ENCODE data around the gene MYDGF.
A peak's percentile ranks its signal among the peaks of the same experiment; 100 is the strongest.

MYDGF gene

GRCh38 chr19:4636151-4636717 is 33.9 kb downstream of the MYDGF start:
- Histone ChIP-seq H3K4me3 (peak overlapping the region; percentile 71), H3K27ac (no peak overlapping the region)
- DNase-seq (ENCODE audit: low spot score): no peak
- peak; percentile 96 for TF ChIP-seq CTCF (IDR thresholded peaks at IDR 0.05)

GRCh38 chr19:4635754-4636116 is 34.4 kb downstream of the MYDGF start:
- no peak for DNase-seq (ENCODE audit: low spot score)
- peak overlapping the region; percentile 71 for H3K4me3 ChIP-seq
- H3K27ac ChIP-seq: no peak overlapping the region
- no peak for TF ChIP-seq CTCF (IDR thresholded peaks at IDR 0.05)

- DNase-seq (ENCODE audit: low spot score): no peak
- no peak overlapping the region for H3K4me3 ChIP-seq
- peak; percentile 29 for TF ChIP-seq CTCF (IDR thresholded peaks at IDR 0.05)
- no peak overlapping the region for H3K27ac ChIP-seq
Measured at GRCh38 chr19:4633140-4633967, 36.8 kb downstream of the MYDGF start.

GRCh38 chr19:4624733-4625362 is 45.3 kb downstream of the MYDGF start:
- no peak for DNase-seq (ENCODE audit: low spot score)
- TF ChIP-seq CTCF (IDR thresholded peaks at IDR 0.05): no peak
- no peak overlapping the region for H3K4me3 ChIP-seq
- H3K27ac ChIP-seq: no peak overlapping the region

- Histone ChIP-seq H3K27ac (no peak overlapping the region), H3K4me3 (no peak overlapping the region)
- no peak for DNase-seq (ENCODE audit: low spot score)
- no peak for TF ChIP-seq CTCF (IDR thresholded peaks at IDR 0.05)
Measured at GRCh38 chr19:4624301-4624700, 45.8 kb downstream of the MYDGF start.

- DNase-seq (ENCODE audit: low spot score): no peak
- Histone ChIP-seq H3K27ac (no peak overlapping the region), H3K4me3 (no peak overlapping the region)
- no peak for TF ChIP-seq CTCF (IDR thresholded peaks at IDR 0.05)
Measured at GRCh38 chr19:4622695-4623421, 47.3 kb downstream of the MYDGF start.

All from coronary artery (tissue), 2 donors.